GM12878 (cell line): ENCODE results near the gene CAPN7. TPM values are rescaled to one million over a fixed set of nuclear protein-coding genes. Genes with fewer than 3 reads are reported as not detected.
A peak's percentile ranks its signal among the peaks of the same experiment; 100 is the strongest.

Source experiments
- CHD2 ChIP-seq: IDR thresholded peaks from 2 replicates; pipeline ENCODE4 v1.6.1; 2011; ENCODE audit warnings: low read depth, low read length, improper control_type of control experiment, borderline replicate concordance
- FOXM1 ChIP-seq: IDR thresholded peaks from 2 replicates; pipeline ENCODE4 v1.6.1; 2012; ENCODE audit warnings: low read depth, mild to moderate bottlenecking, inconsistent platforms, low read length, moderate library complexity
- HDAC6 ChIP-seq: fragments of 200-600 bp; sonication (generic); IDR thresholded peaks from one replicate; pipeline ENCODE4 v1.8.0; 2017; ENCODE audit warnings: antibody characterized with exemption; ENCODE audit not compliant: unreplicated experiment
- MTA2 ChIP-seq: fragments of 450-650 bp; IDR thresholded peaks from 2 replicates; pipeline ENCODE4 v1.6.1; 2016; ENCODE audit warnings: low read depth, mild to moderate bottlenecking, moderate library complexity
- PBX3 ChIP-seq: IDR thresholded peaks from 2 replicates; pipeline ENCODE4 v1.6.1; 2011; ENCODE audit warnings: mild to moderate bottlenecking, low read depth, low read length, moderate library complexity; ENCODE audit not compliant: insufficient replicate concordance
- PKNOX1 ChIP-seq: fragments of 450-650 bp; IDR thresholded peaks from 2 replicates; pipeline ENCODE4 v1.6.1; 2016; ENCODE audit warnings: mild to moderate bottlenecking
- PML ChIP-seq: IDR thresholded peaks from 2 replicates; pipeline ENCODE4 v1.6.1; 2012; ENCODE audit warnings: low read length, inconsistent platforms
- STAT3 ChIP-seq: IDR thresholded peaks from 2 replicates; pipeline ENCODE4 v1.6.1; 2011; ENCODE audit warnings: low read depth, low read length, improper control_type of control experiment
- TCF12 ChIP-seq: IDR thresholded peaks from 2 replicates; pipeline ENCODE4 v1.6.1; 2011; ENCODE audit warnings: low read depth, mild to moderate bottlenecking, low read length
- YY1 ChIP-seq: IDR thresholded peaks from 2 replicates; pipeline ENCODE4 v1.6.1; 2011; ENCODE audit warnings: low read depth, mild to moderate bottlenecking, low read length
- ZBTB11 ChIP-seq: fragments of 450-650 bp; formaldehyde crosslinking; IDR thresholded peaks from 2 replicates; pipeline ENCODE4 v1.5.0; 2022; ENCODE audit warnings: mild to moderate bottlenecking, missing genetic modification characterization
- ZSCAN29 ChIP-seq: fragments of 450-650 bp; IDR thresholded peaks from 2 replicates; pipeline ENCODE4 v1.6.1; 2017; ENCODE audit warnings: mild to moderate bottlenecking, moderate library complexity
- polyA plus RNA-seq, 11 experiments: library from polyadenylated mRNA; depleted of rRNA in 4 of 11; unstranded in 6 of 11; stranded (reverse) in 5 of 11; fragments of >200 nt; fragmentation: Nextera tagmentation in 4 of 11; fragmentation: Illumina TruSeq in 1 of 11; extraction: Ambion mirVana in 4 of 11; extraction: Trizol in 1 of 11; gene quantifications; 1 replicate in 1 of 11; 2 replicates in 10 of 11; pipeline versions ENCODE4 v1.2.1 to v1.2.3, GENCODE V29; 2011 to 2016; ENCODE audit warnings: inconsistent platforms in 2 of 11, missing spikeins in 2 of 11, low read depth in 1 of 11
- total RNA-seq, 4 experiments: library from RNA; depleted of rRNA in 3 of 4; stranded (reverse); fragments of >200 nt in 3 of 4; fragmentation: Illumina TruSeq in 1 of 4; extraction: Trizol in 1 of 4; gene quantifications; 2 replicates each; pipeline versions ENCODE4 v1.2.1 to v1.2.3, GENCODE V29; 2013 to 2021
- TF ChIP-seq, protein P1 (sequence below): fragments of 450-650 bp; IDR thresholded peaks from 2 replicates; pipeline ENCODE4 v1.6.1; 2016; ENCODE audit warnings: mild to moderate bottlenecking

CAPN7 gene
- total and polyA plus RNA-seq, 10 of the 15 experiments (the other 5 are each of a cell fraction or from before 2014, with no cell fraction given), result 5.3 to 27.0 (median 18.2) TPM

DNA sequence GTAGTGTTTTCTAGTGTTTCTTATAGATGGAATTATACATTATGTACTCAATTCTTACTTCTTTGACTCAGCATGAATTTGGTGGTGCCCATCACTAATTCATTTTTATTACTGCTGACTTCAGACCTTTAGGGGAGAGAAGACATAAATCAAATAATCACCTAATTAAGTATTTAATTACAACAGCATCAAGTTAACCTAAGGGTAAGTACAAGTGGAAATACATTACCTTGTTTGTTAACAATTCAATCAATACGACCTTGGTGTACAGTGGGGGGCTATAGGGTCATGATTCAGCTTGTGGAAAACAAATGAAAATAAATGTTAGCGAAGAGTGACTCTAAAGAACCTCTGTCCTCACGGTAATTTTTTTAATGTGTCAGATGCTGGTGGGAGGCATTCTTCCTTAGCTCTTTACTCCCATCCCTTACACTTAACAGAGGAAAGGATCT, 538 bp upstream of the CAPN7 start (continued):
- TF ChIP-seq FOXM1 (no peak), PKNOX1 (peak; percentile 26; the same call in 1 of the 2 replicates), STAT3 (no peak), ZBTB11 (CRISPR knock-in tag) (no peak), YY1 (no peak), HDAC6 (no peak), CHD2 (no peak), ZSCAN29 (no peak), PBX3 (no peak), MTA2 (0 out of 2 replicates have a peak, but pooled peaks have one; percentile 25), PML (peak; percentile 59; the same call in 1 of the 2 replicates), TCF12 (no peak)
- TF ChIP-seq, protein P1, sequence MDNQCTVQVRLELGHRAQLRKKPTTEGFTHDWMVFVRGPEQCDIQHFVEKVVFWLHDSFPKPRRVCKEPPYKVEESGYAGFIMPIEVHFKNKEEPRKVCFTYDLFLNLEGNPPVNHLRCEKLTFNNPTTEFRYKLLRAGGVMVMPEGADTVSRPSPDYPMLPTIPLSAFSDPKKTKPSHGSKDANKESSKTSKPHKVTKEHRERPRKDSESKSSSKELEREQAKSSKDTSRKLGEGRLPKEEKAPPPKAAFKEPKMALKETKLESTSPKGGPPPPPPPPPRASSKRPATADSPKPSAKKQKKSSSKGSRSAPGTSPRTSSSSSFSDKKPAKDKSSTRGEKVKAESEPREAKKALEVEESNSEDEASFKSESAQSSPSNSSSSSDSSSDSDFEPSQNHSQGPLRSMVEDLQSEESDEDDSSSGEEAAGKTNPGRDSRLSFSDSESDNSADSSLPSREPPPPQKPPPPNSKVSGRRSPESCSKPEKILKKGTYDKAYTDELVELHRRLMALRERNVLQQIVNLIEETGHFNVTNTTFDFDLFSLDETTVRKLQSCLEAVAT, result 0 out of 2 replicates have a peak, but pooled peaks have one; percentile 26
